HG02938 (cell line): ENCODE measurements around the gene CRYBA1.
"Not testable (repeated sequence)": the region's sequence is repeated elsewhere in the genome, so short reads cannot be mapped to it uniquely, and the experiment has no call there.

ENCODE experiments used
- ATAC-seq: cut with Tn5 transposase; IDR thresholded peaks from one replicate; pipeline ENCODE4 v1.9.1; 2021; ENCODE audit warnings: mild to moderate bottlenecking, moderate library complexity; ENCODE audit not compliant: unreplicated experiment

Gene CRYBA1, protein sequence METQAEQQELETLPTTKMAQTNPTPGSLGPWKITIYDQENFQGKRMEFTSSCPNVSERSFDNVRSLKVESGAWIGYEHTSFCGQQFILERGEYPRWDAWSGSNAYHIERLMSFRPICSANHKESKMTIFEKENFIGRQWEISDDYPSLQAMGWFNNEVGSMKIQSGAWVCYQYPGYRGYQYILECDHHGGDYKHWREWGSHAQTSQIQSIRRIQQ

DNA sequence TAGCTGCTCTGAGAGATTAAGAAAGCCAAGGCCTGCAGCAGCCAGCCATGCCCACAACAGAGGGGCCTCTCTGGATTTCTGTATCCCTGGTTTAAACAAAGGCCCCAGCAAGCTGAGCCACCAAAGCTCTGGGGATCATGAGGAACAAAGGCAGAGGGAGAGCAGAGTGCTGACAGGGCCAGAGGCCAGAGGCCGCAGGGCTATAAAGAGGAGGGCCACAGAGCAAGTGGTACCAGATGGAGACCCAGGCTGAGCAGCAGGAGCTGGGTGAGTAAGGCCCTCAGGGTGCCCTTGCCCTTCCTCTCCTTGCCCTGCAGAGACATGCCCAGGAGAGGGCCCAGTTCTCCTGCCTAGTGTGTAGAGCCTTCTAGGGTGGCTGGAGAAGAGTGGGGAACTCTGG lies at the start of gene CRYBA1:
Gene CRYBA1, plus strand, starts transcription at position 232 of the 400 bp plus-strand sequence. Its CDS starts 5 bp downstream, at position 237.
- no peak for ATAC-seq

DNA sequence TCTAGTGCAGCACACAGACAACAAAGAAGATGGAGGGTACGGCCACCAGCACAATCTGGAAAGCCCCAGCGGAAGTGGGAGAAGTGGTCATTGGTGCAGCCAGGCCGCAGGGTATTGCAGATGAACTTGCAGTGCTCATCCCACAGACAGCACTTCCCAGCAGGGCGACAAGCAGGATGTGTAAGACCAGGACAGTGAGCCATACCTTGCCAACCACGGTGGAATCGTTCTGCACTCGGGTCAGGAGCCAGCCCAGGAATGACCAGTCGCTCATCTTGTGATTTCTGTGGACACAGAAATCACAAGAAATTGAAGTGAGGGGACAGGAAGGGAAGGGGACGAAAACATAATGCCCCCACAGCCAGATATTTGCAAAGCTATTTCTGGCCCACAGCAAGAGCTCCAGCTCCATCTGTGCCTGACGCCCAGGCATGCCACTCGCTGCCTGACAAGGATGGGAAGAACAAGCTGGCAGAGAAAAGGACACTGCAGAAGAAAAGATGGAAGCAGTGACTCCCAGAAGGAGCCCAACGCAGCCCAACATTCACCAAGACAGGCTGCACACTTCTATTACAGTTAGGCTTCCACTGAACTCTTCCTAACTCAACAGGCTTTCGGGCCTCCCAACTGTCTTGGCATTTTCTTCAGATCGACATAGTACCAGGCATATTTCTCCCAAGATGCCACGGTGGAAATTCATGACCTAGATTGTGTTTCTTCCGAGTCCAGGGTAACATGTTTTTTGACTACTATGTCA lies 49.0 kb upstream of the CRYBA1 start:
- ATAC-seq, result no peak

DNA sequence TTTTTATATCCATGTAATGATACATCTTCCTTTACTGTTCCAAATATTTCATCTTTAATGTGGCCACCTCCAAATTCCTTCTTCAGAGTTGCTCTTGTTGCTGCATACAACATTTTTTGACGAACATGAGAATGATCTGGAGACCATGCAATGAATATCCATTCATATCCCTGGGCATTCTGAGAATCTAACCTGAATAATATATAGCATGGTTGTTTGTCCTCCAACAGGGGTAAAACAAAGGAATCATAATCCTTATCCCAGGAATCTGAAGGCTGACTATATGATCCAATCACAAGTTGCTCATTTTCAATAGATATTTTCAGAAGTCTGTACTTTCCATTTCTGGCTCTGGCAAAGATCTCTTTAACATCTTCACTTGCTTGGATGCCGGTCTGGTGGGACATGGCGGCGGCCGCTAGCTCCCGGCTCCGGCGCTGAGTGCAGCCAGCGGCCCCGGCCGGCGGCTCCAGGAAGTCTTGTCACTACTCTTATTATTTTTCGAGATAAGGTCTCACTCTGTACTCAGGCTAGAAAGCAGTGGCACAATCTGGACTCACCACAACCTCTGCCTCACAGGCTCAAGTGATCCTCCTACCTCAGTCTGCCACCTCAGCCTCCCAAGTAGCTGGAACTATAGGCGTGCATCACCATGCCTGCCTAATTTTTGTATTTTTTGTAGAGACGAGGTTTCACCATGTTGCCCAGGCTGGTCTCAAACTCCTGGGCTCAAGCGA lies 42.4 kb upstream of the CRYBA1 start:
- not testable (repeated sequence) for ATAC-seq

DNA sequence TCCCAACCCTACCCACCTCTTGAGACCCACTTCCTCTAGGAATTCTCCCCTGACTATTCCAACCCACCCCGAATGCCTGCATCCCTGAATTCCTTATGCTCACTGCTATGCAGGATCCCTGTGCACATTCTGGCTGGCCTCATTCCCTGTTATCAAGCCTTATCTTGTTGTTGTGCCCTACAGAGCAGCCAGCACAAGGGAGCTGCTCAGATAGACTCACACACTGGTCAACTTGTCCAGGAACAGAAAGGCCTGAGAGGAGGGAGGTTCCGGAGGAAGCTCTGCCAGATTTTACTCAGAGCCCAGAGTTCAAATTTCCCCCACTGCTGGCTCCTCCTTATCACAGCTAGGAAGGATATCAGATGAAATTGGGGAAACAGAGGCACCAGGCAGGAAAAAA lies 41.6 kb upstream of the CRYBA1 start:
- ATAC-seq, result no peak

DNA sequence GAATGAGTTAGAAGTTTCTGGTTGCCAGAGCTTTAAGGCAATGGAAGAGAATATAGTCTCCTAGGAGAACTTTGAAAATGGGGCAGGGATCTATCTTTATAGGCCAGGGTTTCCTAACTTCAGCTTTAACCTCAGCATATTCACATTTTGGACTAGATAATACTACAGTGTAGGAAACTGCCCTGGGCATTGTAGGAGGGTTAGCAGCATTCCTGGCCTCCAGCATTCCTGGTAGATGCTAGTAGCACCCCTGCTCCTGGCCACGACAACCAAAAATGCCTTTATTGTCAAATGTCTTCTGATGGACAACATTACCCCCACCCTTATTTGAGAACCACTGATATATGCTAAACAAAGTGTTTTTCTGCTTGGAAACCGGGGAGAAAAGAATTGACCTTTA lies 38.7 kb upstream of the CRYBA1 start:
- no peak for ATAC-seq

DNA sequence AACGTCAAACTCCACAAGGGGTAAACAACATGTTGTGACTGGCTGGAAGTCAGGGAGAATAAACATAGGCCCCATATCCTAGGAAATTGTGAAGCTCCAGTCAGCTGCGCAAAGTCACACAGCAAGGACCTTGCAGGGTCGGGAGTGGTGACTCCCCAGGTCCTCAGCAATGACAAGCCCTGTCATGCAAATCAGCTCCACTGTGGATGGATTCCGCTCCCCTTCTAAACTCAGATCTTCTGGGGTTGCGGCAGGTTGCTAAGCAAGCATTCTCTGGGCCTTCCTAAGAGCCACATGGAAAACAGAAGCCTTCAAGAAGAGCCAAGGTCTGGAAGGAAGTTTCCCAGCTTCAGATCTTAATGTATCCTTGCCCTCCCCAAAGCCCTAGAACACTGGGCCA lies 37.6 kb upstream of the CRYBA1 start:
- no peak for ATAC-seq

DNA sequence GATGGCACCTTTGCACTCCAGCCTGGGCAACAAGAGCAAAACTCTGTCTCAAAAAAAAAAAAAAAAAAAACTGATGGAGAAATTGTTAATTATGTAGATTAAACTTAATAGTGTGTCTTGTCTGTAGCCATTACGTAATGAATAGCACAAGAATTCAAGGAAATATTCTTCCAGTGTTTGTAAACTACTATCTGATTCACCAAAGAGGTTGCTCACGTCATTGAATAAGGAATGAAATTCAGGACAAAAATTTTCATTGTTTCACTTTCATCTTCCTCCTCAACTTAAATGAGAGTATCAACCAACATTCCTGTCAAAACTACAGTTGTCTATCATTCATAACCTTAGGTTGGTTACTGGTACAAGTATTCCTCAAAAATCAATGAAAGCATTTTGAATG lies 35.8 kb upstream of the CRYBA1 start:
- ATAC-seq, result no peak

DNA sequence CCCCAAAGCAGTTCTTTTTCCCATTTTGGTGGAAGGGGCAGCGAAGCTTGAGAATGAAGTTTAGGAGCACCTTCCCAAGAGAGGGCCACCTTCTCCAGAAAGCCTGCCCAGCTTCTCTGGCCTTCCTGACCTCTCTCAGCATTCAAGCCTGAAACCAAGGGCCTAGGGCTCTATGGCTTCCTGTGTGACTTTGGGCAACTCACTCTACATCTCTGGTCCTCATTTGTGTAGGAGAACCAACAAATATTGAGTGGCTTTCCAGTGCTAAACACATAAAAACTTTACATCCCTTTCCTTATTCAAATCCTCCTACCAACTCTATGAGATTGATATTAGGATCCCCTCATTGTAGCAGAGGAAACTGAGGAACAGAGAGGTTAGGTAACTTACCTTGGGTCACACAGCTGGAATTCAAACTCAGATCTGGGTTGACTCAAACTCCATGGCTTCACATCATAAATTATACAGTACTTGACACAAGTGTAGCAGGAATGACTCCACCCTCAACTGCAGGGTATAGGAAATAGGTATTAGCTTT lies 34.5 kb upstream of the CRYBA1 start:
- no peak for ATAC-seq

DNA sequence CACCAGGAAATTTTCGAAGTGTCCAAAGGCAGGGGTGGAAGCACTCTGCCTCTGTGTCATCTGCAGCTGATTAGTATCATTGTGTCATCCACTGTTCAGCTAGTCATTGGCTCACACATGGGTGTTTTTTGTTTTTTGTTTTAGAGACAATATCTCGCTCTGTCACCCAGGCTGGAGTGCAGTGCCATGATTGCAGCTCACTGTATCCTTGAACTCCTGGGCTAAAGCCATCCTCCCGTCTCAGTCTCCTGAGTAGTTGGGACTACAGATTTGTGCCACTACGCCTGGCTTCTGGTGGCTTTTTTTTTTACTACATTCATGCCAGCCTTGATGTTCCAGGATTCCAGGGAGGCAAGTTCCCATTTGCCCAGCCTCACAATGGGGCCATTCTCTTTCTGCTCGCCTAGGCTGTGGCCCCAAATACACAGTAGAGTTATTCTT lies 34.0 kb upstream of the CRYBA1 start:
- no peak for ATAC-seq

DNA sequence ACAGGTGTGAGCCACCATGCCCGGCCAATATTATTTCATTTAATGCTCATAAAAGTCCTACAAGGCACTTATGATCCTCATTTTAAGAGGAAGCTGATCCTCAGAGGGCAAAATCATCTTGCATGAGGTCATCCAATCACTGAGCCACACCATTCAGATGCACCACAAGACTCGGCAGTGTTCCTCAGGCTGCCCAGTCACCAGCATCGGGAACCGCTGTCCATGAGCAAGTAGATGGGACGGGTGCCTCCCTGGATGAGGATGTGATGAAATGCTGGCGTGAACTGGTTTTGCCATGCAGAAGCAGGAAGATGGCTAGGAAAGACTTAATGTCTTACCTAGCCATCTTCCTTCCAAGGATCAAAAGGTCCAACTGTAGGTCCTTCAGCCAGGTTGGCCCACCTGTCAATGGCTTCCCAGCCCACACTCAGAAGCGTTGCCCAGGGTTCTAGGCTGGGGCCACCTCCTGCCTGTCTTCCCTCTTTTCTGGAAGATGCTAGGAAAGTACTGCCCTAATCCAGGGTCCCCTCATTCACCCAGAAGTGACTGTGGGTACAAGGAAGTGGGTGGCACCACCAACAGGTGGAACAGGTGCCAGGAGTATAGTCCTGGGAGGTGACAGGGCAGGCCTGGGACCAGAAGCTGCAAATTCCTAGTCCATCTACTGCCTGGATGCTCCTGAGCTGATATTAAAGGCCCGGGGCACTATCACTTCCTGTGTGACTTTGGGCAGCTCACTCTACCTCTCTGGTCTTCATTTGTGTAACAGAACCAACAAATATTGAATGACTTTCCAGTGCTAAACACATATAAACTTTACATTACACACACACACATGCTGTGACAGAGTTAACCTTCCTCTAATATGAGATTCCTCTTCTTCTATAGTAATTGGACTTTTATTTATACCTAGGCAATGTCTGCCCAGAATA lies 32.2 kb upstream of the CRYBA1 start:
- no peak for ATAC-seq

DNA sequence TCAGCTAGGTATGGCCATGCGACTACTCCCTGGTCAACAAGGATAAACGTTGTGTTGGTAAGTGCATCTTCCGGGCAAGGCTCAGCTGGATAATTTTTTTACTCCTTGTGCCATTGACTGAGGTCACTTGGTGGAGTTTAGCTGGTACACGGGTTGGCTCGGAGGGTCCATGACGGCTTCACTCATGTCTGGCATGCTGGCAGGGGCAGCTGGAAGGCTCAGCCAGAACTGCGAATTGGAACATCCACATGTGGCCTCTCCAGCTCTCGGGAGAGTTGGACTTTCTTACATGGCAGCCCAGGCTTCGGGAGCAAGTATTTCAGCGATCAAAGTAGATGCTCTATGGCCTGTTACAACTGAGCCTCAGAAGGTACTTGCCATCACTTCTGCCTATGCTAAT lies 31.5 kb upstream of the CRYBA1 start:
- no peak for ATAC-seq

DNA sequence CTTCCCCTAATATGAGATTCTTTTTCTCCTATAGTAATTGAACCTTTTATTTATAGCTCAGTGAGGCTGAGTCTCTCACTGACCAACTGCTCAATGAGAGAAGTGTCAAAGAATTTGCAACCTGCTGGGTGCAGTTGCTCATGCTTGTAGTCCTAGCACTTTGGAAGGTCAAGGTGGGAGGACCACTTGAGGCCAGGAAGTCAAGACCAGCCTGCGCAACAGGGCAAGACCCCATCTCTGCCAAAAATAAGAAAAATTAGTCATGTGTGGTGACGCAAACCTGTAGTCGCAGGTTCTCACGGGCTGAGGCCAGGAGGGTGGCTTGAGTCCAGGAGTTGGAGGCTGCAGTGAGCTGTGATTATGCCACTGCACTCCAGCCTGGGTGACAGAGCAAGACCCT lies 30.9 kb upstream of the CRYBA1 start:
- ATAC-seq, result no peak

DNA sequence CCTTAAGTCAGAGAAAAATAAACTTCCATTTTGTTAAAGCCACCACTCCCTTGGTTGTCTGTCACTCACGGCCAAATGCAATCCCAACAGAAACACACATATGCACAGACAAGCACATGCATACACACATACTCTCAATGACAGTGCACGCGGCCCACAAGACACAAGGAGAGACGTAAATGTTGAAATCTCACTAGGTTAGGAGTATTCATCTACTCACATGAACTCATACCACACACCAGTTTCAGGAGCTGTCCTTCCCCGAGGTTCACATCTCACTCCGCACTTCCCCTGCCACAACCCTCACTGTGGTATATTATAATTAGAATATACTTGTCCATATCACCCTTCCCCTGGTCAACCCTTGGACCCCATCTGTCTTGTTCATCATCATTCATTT lies 30.5 kb upstream of the CRYBA1 start:
- ATAC-seq, result no peak

DNA sequence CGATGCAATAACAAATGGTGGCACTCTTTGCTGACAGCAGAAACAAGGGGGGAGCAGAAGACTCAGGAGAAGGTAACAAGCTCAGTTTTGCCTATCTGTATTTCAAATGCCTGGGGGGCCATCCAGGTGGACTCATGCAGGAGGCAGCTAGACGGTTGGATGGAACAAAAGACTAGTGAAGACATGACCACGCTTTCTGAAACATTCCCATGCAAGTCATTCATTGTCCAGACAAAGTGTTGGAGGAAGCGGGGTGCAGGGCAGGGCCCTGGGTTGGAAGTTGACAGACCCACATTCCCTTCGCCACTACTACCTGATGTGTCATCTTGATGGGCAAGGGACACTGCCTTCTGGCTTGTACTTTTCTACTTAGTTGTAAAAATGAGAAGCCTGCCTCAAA lies 29.8 kb upstream of the CRYBA1 start:
- no peak for ATAC-seq

DNA sequence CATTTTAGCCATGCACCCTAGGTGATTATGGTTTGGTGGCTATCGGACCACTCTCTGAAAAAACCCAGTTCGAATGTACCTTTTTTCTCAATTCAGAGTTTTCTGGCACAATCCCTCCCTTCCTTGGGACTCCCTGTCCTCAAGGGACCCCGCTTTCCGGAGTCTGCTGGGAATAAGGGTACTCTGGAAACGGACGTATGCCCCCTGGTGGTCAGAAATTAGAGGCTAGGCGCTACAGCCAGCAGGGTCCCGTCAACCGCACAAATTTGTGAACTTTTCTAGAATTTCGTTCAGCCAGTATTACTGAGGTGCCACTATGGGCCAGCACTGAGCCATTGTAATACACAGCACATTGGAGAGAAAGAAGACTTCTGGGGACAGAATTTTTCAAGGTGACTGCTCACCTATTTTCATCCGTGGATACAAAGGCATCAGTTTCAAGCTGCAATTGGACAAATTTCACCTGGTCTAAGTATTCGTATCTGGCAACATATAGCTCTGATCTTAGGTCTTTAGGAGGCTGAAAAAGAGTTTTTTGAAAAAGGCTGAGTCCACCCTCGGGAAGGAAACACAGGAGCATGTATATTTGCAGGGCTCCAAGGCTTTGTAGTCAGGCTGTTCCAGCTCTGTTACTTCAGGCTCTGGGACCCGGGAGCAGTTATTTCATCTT lies 27.1 kb upstream of the CRYBA1 start:
- no peak for ATAC-seq

DNA sequence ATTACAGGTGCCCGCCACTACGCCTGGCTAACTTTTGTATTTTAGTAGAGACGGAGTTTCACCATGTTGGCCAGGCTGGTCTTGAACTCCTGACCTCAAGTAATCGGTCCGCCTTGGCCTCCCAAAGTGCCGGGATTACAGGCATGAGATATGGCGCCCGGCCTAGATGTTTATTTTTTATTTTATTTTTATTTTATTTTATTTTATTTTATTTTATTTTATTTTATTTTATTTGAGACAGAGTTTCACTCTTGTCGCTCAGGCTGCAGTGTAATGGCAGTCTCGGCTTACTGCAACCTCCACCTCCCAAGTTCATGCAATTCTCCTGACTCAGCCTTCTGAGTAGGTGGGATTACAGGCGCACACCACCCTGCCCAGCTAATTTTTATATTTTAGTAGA lies 25.3 kb upstream of the CRYBA1 start:
- ATAC-seq, result not testable (repeated sequence)

DNA sequence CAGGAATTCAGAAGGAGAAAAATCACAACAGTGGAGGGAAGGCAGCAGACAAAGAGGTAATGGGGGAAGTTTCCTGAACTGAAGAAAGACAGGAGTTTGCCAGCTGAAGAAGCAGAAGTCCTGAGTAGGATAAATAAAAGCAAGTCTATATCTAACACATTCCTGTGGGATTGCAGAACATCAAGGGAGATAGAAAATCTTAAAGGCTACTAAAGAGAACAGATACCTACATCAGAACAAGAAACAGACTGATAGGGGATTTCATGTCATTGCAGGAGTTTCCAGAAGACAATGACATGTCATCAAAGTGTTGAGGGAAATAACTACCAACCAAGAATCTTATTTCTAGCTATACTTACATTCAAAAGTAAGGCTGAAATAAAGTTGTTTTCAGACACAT lies 21.3 kb upstream of the CRYBA1 start:
- no peak for ATAC-seq

DNA sequence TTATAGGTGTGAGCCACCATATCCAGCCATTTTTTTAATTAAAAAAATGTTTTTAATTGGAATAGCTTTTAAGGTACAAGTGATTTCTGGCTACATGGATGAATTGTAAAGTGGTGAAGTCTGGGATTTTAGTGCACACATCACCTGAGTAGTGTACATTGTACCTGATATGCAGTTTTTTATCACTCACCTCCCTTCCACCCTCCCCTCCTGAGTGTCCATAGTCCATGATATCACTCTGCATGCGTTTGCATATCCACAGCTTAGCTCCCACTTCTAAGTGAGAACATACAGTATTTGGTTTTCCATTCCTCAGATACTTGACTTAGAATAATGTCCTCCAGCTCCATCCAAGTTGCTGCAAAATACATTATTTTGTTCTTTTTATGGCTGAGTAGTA lies 13.4 kb upstream of the CRYBA1 start:
- no peak for ATAC-seq

DNA sequence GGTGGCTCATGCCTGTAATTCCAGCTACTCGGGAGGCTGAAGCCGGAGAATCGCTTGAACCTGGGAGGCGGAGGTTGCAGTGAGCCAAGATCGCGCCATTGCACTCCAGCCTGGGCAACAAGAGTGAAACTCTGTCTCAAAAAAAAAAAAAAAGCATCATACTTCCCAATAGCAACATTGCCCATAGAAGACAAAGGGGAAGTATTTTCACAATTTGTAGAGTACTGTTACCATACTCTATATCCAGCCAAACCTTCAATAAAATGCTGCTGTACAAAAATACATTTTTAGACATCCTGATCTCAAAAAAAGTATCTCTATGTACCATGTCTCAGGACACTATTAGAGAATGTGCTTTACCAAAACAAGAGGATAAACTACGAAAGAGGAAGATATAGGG lies 11.7 kb upstream of the CRYBA1 start:
- ATAC-seq, result not testable (repeated sequence)

DNA sequence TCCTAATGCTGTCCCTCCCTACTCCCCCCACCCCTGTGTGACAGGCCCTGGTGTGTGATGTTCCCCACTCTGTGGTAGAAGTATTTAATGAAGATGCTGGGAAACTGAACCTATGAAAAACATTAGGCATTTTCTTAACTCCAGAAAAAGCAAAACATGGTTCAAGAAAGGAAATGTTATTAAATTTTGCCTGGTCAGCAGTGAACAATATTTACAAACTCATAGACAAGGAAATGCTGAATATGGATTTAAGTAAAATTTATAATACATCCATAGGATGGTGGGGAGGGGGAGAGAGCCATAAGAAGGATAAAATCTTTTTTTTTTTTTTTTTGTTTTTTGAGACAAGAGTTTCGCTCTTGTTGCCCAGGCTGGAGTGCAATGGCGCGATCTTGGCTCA lies 10.8 kb upstream of the CRYBA1 start:
- no peak for ATAC-seq
